ENCODE data around the gene KIF16B. TPM values are rescaled to one million over a fixed set of nuclear protein-coding genes. Genes with fewer than 3 reads are reported as not detected.

KIF16B gene
- total and polyA plus RNA-seq, 10 of the 15 experiments (the other 5 are each of a cell fraction or from before 2014, with no cell fraction given) = 0.21 to 5.2 (median 3.0) TPM

DNA sequence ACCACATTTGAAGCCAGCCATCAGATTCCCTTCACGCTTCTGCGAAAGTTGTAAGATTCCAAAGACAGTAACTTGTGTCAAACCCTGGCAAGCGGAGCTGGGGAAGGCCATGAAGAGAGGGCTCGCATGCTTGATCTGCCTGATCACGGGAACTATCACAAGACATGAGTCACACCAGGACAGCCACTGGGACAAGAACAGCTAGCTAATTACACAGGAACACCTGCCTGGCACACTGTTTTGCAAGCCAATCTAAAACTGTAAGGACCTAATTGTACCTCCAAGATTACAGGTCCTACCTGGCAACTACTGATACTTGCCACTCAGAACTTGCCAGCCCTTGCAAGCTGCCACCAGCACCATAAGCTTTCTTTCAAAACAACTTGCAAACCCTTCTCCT, 289.3 kb downstream of the KIF16B start:
- in situ Hi-C loops (cut with MboI) = no loop called here

More for the DNA sequence above, 289.3 kb downstream of the KIF16B start:
- no peak overlapping the region for H3K4me2 ChIP-seq (ENCODE audit: control insufficient read depth, insufficient read depth)
- intact Hi-C loops (cut with micrococcal nuclease; ENCODE audit: unreplicated experiment) = no loop called here
- FAIRE-seq (no peak), ATAC-seq (no peak), DNase-seq (ENCODE audit: low read depth, low spot score) (no peak)
- no peak overlapping the region for H3K27ac ChIP-seq (ENCODE audit: control insufficient read depth, insufficient read depth)
- 78% methylated on average over 5 of the region's 5 CpGs for WGBS (ENCODE audit: insufficient coverage, insufficient replicate concordance, low lambda C conversion rate, missing lambda C conversion rate)
- no peaks in the 10 kb centered on the region for H3K36me3 ChIP-seq (ENCODE audit: control insufficient read depth in 2 of 2, insufficient read depth in 2 of 2, low read length in 1 of 2)
- H3K4me3 ChIP-seq = no peak overlapping the region
- RAD21 ChIA-PET (ENCODE audit: unreplicated experiment) = no interaction called here
- H2AFZ ChIP-seq (ENCODE audit: control insufficient read depth, low read depth, low read length) = no peak overlapping the region
- POLR2A ChIA-PET = no interaction called here
- no TSS peak for BruUV-seq (replicated peaks)
- no peaks in the 10 kb centered on the region; the same call in 2 of the 3 replicates for H3K9me3 ChIP-seq (replicated peaks; ENCODE audit: control insufficient read depth, insufficient read depth, low read length)
- H3K4me1 ChIP-seq (ENCODE audit: control insufficient read depth, insufficient read depth, low read length) = no peaks in the 10 kb centered on the region
- H3K27me3 ChIP-seq (replicated peaks in 1 of 2; ENCODE audit: control insufficient read depth in 2 of 2, insufficient read depth in 2 of 2, low read length in 1 of 2) = no peaks in the 10 kb centered on the region
- CTCF ChIA-PET = no interaction called here
- H4K20me1 ChIP-seq (ENCODE audit: control insufficient read depth, insufficient read depth) = no peaks in the 10 kb centered on the region
- SMC1A ChIA-PET (ENCODE audit: uncharacterized antibody, unreplicated experiment) = no interaction called here
- no peak overlapping the region for H3K9ac ChIP-seq (ENCODE audit: control insufficient read depth, insufficient read depth, low read length)
- TF ChIP-seq CBX5 (IDR thresholded peaks at IDR 0.05; ENCODE audit: low read depth) = no peak
- TF ChIP-seq KDM1A (IDR thresholded peaks at IDR 0.05; ENCODE audit: borderline replicate concordance) = no peak
- TF ChIP-seq, protein P1, sequence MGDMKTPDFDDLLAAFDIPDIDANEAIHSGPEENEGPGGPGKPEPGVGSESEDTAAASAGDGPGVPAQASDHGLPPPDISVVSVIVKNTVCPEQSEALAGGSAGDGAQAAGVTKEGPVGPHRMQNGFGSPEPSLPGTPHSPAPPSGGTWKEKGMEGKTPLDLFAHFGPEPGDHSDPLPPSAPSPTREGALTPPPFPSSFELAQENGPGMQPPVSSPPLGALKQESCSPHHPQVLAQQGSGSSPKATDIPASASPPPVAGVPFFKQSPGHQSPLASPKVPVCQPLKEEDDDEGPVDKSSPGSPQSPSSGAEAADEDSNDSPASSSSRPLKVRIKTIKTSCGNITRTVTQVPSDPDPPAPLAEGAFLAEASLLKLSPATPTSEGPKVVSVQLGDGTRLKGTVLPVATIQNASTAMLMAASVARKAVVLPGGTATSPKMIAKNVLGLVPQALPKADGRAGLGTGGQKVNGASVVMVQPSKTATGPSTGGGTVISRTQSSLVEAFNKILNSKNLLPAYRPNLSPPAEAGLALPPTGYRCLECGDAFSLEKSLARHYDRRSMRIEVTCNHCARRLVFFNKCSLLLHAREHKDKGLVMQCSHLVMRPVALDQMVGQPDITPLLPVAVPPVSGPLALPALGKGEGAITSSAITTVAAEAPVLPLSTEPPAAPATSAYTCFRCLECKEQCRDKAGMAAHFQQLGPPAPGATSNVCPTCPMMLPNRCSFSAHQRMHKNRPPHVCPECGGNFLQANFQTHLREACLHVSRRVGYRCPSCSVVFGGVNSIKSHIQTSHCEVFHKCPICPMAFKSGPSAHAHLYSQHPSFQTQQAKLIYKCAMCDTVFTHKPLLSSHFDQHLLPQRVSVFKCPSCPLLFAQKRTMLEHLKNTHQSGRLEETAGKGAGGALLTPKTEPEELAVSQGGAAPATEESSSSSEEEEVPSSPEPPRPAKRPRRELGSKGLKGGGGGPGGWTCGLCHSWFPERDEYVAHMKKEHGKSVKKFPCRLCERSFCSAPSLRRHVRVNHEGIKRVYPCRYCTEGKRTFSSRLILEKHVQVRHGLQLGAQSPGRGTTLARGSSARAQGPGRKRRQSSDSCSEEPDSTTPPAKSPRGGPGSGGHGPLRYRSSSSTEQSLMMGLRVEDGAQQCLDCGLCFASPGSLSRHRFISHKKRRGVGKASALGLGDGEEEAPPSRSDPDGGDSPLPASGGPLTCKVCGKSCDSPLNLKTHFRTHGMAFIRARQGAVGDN (IDR thresholded peaks at IDR 0.05) = no peak
- TF ChIP-seq HDAC6 (IDR thresholded peaks at IDR 0.05; ENCODE audit: unreplicated experiment) = no peak
- no peak for TF ChIP-seq CREM (IDR thresholded peaks at IDR 0.05; ENCODE audit: low read depth)
- no peak for TF ChIP-seq SMAD5 (IDR thresholded peaks at IDR 0.05; ENCODE audit: low read depth)
- TF ChIP-seq RUNX3 (IDR thresholded peaks at IDR 0.05; ENCODE audit: low read length) = no peak
- no peak for TF ChIP-seq SMAD1 (IDR thresholded peaks at IDR 0.05; ENCODE audit: low read depth, partially characterized antibody)
- no peak for TF ChIP-seq EGR1 (IDR thresholded peaks at IDR 0.05; ENCODE audit: borderline replicate concordance in 1 of 2, low read depth in 2 of 2, low read length in 2 of 2)
- no peak for TF ChIP-seq NRF1 (conservative IDR thresholded peaks at IDR 0.05; ENCODE audit: low read depth, low read length)
- no peak for TF ChIP-seq KAT2A (conservative IDR thresholded peaks at IDR 0.05; ENCODE audit: control insufficient read depth, low read depth, low read length)
- no peak for TF ChIP-seq NFXL1 (IDR thresholded peaks at IDR 0.05; ENCODE audit: borderline replicate concordance)
- no peak for TF ChIP-seq STAT3 (IDR thresholded peaks at IDR 0.05; ENCODE audit: low read depth, low read length)
- TF ChIP-seq, protein P2, sequence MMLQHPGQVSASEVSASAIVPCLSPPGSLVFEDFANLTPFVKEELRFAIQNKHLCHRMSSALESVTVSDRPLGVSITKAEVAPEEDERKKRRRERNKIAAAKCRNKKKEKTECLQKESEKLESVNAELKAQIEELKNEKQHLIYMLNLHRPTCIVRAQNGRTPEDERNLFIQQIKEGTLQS (IDR thresholded peaks at IDR 0.05; ENCODE audit: borderline replicate concordance, extremely low read depth, low read depth, low read length) = no peak
- TF ChIP-seq, protein P3, sequence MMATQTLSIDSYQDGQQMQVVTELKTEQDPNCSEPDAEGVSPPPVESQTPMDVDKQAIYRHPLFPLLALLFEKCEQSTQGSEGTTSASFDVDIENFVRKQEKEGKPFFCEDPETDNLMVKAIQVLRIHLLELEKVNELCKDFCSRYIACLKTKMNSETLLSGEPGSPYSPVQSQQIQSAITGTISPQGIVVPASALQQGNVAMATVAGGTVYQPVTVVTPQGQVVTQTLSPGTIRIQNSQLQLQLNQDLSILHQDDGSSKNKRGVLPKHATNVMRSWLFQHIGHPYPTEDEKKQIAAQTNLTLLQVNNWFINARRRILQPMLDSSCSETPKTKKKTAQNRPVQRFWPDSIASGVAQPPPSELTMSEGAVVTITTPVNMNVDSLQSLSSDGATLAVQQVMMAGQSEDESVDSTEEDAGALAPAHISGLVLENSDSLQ (IDR thresholded peaks at IDR 0.05) = no peak
- TF ChIP-seq RB1 (IDR thresholded peaks at IDR 0.05; ENCODE audit: borderline replicate concordance) = no peak
- TF ChIP-seq PAX5 (IDR thresholded peaks at IDR 0.05; ENCODE audit: borderline replicate concordance, low read depth, low read length) = no peak
- no peak for TF ChIP-seq ZNF207 (IDR thresholded peaks at IDR 0.05; ENCODE audit: borderline replicate concordance)
- no peak for TF ChIP-seq BACH1 (IDR thresholded peaks at IDR 0.05; ENCODE audit: borderline replicate concordance)
- no peaks in the 10 kb centered on the region for H3K79me2 ChIP-seq (ENCODE audit: control insufficient read depth, insufficient read depth, low read length)

Measured in GM12878 (cell line).